ENCODE results near the gene PAOX.

Gene PAOX

DNA sequence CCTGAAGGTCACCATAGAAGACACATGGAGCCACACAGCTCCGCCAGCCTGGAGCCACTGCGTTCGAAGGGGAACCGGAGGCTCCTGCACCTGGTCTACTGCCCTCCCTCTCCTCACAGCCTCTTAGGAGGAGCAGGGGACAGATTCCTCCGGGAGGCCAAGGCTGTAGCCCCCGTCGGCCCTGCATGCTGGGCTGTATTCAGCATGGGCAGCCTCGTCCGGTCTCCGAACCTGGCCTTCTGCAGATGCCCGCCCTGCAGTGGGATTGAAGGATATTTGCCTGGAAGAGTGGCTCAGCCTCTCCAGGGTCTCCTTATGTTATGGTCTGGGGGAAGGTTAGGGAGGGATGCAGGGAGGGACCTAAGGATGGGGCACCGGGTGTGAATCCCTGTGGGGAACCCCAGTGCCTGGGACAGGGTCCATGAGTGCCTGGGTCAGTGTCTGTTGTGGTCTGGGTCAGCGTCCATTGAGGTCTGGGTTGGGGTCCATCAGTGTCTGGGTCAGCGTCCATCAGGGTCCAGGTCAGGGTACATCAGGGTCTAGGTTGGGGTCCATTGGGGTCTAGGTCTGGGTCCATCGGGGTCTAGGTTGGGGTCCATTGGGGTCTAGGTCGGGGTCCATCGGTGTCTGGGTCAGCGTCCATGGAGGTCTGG, 61.7 kb downstream of the PAOX start:
- no peak for DNase-seq

Data from NCI-H1417 treated with DMSO at 0.1 percent for 48 hours (cell line).